ENCODE results near the gene CHCHD3. TPM values are rescaled to one million over a fixed set of nuclear protein-coding genes. Genes with fewer than 3 reads are reported as not detected.

Gene CHCHD3
- polyA plus RNA-seq, 1 donor (not counting 4 experiments of a cell fraction or from before 2014, with no cell fraction given), result 59.2 TPM

GRCh38 chr7:132817949-132818348 lies 263.9 kb downstream of the CHCHD3 start:
- H4K20me1 ChIP-seq (ENCODE audit: control insufficient read depth, extremely low read depth, insufficient read depth, low read length), result no peaks in the 10 kb centered on the region
- H3K4me2 ChIP-seq (ENCODE audit: control insufficient read depth, extremely low read depth, insufficient read depth, low read depth, low read length), result no peak overlapping the region
- dilution Hi-C loops (cut with MboI; ENCODE audit: extremely low pct_ligation_motif_present, low sequenced_read_pairs), result no loop called here
- DNase-seq (ENCODE audit: low read depth, low spot score), result no peak
- H3K9me1 ChIP-seq (ENCODE audit: control insufficient read depth, extremely low read depth, insufficient read depth, low read length), result no peaks in the 10 kb centered on the region
- no peaks in the 10 kb centered on the region for H3K79me2 ChIP-seq (ENCODE audit: control insufficient read depth, insufficient read depth, low read length)
- H3K4me3 ChIP-seq (ENCODE audit: control insufficient read depth in 2 of 3, extremely low read depth in 1 of 3, insufficient read depth in 2 of 3, low read depth in 1 of 3, low read length in 3 of 3), result no peak overlapping the region
- H3K36me3 ChIP-seq (ENCODE audit: control insufficient read depth in 2 of 2, extremely low read depth in 1 of 2, insufficient read depth in 2 of 2, low read length in 2 of 2), result no peaks in the 10 kb centered on the region
- no peaks in the 10 kb centered on the region for H3K27me3 ChIP-seq (ENCODE audit: control insufficient read depth, extremely low read depth, insufficient read depth, low read length)
- TF ChIP-seq EZH2 (IDR thresholded peaks at IDR 0.05; ENCODE audit: low read length), result no peak
- no peak for TF ChIP-seq CTCF (optimal IDR thresholded peaks at IDR 0.05 in 1 of 3, IDR thresholded peaks at IDR 0.05 in 1 of 3, conservative IDR thresholded peaks at IDR 0.05 in 1 of 3; ENCODE audit: extremely low read depth in 1 of 3, insufficient read depth in 2 of 3, low read length in 3 of 3)
- H3K27ac ChIP-seq (ENCODE audit: control insufficient read depth, insufficient read depth, low read length), result no peak overlapping the region
- H3K9me3 ChIP-seq (ENCODE audit: control insufficient read depth, low read depth, low read length), result no peaks in the 10 kb centered on the region
- no peak overlapping the region for H2AFZ ChIP-seq (ENCODE audit: control insufficient read depth, low read length)
- no peaks in the 10 kb centered on the region for H3K4me1 ChIP-seq (ENCODE audit: control insufficient read depth, extremely low read depth, insufficient read depth, low read length)
- FAIRE-seq, result no peak
- no peak overlapping the region for H3K9ac ChIP-seq (ENCODE audit: control insufficient read depth, extremely low read depth, insufficient read depth, low read length)

DNA sequence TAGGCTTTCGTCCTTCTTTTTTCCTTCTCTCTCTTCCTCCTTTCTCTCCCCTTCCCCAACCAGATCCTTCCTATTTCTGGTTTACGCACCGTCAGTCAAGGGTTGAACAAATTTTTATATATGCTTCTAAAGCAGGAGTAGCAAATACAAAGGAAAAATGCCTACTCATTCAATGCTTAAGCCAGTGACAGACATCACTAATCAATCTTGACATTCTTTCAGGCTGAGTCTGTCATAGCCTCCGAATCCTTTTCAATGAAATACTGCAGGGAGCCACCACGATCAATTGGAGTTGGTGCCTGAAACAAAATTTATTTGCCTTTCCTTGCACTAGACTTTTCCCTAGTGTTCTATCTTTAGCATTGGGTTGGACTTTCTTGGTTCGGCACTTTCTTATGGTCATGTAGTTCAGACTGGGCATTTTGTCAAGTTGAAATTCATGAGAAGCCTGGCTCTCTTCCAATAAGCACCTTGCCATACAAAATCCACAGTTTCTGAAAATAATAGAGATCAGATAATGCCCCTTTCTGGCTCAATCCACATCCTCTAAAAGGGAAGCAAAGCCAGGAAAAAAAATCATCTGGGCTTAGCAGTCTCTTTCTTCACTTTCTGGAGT lies 266.1 kb downstream of the CHCHD3 start:
- H2AFZ ChIP-seq (ENCODE audit: control insufficient read depth, low read length), result no peak overlapping the region
- H3K9me1 ChIP-seq (ENCODE audit: control insufficient read depth, extremely low read depth, insufficient read depth, low read length), result no peaks in the 10 kb centered on the region
- FAIRE-seq, result no peak
- H3K27me3 ChIP-seq (ENCODE audit: control insufficient read depth, extremely low read depth, insufficient read depth, low read length), result no peaks in the 10 kb centered on the region
- no peaks in the 10 kb centered on the region for H3K9me3 ChIP-seq (ENCODE audit: control insufficient read depth, low read depth, low read length)
- H3K4me2 ChIP-seq (ENCODE audit: control insufficient read depth, extremely low read depth, insufficient read depth, low read depth, low read length), result no peak overlapping the region
- TF ChIP-seq CTCF (optimal IDR thresholded peaks at IDR 0.05 in 1 of 3, IDR thresholded peaks at IDR 0.05 in 1 of 3, conservative IDR thresholded peaks at IDR 0.05 in 1 of 3; ENCODE audit: extremely low read depth in 1 of 3, insufficient read depth in 2 of 3, low read length in 3 of 3) (no peak), EZH2 (IDR thresholded peaks at IDR 0.05; ENCODE audit: low read length) (no peak)
- H3K27ac ChIP-seq (ENCODE audit: control insufficient read depth, insufficient read depth, low read length), result no peak overlapping the region
- H3K79me2 ChIP-seq (ENCODE audit: control insufficient read depth, insufficient read depth, low read length), result no peaks in the 10 kb centered on the region
- H4K20me1 ChIP-seq (ENCODE audit: control insufficient read depth, extremely low read depth, insufficient read depth, low read length), result peaks cover 2% of the 10 kb centered on the region
- H3K4me3 ChIP-seq (ENCODE audit: control insufficient read depth in 2 of 3, extremely low read depth in 1 of 3, insufficient read depth in 2 of 3, low read depth in 1 of 3, low read length in 3 of 3), result no peak overlapping the region
- dilution Hi-C loops (cut with MboI; ENCODE audit: extremely low pct_ligation_motif_present, low sequenced_read_pairs), result no loop called here
- H3K9ac ChIP-seq (ENCODE audit: control insufficient read depth, extremely low read depth, insufficient read depth, low read length), result no peak overlapping the region
- H3K36me3 ChIP-seq (ENCODE audit: control insufficient read depth in 2 of 2, extremely low read depth in 1 of 2, insufficient read depth in 2 of 2, low read length in 2 of 2), result no peaks in the 10 kb centered on the region
- DNase-seq (ENCODE audit: low read depth, low spot score), result no peak
- no peaks in the 10 kb centered on the region for H3K4me1 ChIP-seq (ENCODE audit: control insufficient read depth, extremely low read depth, insufficient read depth, low read length)
